SIG-M5 treated with dmso at 0.1 percent for 504 hours (cell line): Measurements from ENCODE around the gene EML4.
"Not testable (repeated sequence)": the region's sequence is repeated elsewhere in the genome, so short reads cannot be mapped to it uniquely, and the experiment has no call there.

Experiments used
- DNase-seq: peaks from one replicate; lab custom pipeline; 2025; ENCODE audit not compliant: unreplicated experiment; lab: John Stamatoyannopoulos, UW

Gene EML4

DNA sequence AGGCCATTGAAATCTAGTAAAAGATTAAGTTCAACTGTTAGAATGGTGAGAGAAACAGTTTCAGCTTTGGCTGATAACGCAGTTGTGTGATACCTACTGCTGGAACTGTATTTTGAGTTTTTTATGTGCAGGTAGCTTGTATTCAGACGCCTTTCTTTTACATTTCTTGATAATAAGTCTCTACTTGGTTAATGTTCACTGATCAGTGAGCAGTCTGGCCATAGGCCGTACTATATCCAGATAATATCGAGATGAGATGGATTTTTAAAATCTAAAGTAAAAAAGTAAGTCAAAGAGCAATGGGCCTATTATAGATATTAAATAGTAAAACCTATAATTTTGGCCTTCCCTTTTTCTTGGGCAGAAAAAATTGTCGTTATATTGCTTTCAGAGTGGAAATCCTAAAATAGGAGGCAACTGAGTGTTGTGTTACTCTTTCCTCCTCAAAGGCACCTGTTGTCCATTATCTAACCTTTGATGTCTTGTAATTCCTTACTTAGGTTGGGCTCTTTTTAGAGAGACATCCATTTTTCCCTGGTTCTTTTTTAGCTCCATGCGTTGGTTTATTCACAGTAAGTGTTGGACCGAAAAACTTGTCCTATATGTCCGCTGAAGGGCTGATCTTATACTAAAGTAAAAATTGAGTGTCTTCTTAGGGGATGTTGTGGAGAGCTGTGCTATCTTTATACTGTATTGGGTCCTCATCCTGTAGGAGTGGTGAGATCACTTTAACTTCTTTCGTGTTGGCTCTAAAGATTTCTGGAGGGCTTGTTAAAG, 1.7 kb downstream of the EML4 start:
- DNase-seq, result no peak

GRCh38 chr2:42171396-42171980, 2.3 kb downstream of the EML4 start:
- DNase-seq, result peak; percentile 46

DNA sequence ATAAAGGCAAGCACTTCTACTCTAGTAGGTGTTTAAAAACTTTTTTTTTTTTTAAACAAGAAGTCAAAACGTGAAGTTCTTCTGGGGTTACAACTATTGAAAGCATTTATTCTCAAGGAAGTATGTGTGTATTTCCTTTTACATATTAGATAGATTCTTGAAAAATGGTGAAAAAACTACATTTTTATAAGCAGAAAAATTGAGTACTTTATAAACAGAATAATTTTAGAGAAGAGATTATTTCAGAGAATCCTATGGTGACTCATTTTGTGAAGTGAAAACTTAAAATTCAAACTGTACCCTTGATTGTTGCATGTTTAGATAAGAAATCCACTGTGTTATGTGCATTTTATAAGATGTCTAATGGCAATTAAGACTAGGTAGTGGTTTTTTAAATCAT, 2.9 kb downstream of the EML4 start:
- no peak for DNase-seq

- no peak for DNase-seq
Observed at GRCh38 chr2:42172566-42172965, 3.4 kb downstream of the EML4 start.

- not testable (repeated sequence) for DNase-seq
Observed at GRCh38 chr2:42173467-42173866, 4.3 kb downstream of the EML4 start.

DNA sequence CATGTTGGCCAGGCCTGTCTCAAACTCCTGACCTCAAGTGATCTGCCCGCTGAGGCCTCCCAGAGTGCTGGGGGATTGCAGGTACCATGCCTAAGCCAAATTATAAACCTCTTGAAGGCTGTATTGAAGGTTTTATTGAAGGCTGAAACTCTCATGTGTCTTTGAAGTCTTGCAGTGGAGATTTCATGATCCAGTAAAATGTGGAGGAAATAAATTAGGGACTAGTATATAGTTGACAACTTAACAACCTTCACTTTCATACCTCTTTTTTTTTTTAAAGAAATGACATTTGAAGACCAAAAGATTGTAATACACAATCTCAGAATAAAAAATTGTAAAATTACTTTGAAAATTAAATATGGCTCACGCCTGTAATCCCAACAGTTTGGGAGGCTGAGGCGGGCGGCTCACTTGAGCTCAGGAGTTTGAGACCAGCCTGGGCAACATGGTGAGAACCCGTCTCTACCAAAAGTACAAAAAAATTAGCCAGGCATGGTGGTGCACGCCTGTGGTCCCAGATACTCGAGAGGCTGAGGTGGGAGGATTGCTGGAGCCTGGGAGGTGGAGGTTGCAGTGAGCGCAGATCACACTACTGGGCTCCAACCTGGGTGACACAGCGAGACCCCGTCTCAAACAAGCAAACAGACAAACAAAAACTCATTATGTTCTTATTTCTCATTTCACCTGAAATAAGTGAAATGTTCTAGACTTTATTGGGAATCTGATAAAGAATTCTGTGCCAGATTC, 8.0 kb downstream of the EML4 start:
- DNase-seq, result no peak

GRCh38 chr2:42178335-42178734, 9.2 kb downstream of the EML4 start:
- DNase-seq, result no peak

- DNase-seq, result no peak
Observed at GRCh38 chr2:42180300-42180699, 11.1 kb downstream of the EML4 start.

- no peak for DNase-seq
Observed at GRCh38 chr2:42182654-42183308, 13.6 kb downstream of the EML4 start.

- DNase-seq, result no peak
Observed at GRCh38 chr2:42183775-42184174, 14.6 kb downstream of the EML4 start.

- no peak for DNase-seq
Observed at GRCh38 chr2:42184346-42184745, 15.2 kb downstream of the EML4 start.

DNA sequence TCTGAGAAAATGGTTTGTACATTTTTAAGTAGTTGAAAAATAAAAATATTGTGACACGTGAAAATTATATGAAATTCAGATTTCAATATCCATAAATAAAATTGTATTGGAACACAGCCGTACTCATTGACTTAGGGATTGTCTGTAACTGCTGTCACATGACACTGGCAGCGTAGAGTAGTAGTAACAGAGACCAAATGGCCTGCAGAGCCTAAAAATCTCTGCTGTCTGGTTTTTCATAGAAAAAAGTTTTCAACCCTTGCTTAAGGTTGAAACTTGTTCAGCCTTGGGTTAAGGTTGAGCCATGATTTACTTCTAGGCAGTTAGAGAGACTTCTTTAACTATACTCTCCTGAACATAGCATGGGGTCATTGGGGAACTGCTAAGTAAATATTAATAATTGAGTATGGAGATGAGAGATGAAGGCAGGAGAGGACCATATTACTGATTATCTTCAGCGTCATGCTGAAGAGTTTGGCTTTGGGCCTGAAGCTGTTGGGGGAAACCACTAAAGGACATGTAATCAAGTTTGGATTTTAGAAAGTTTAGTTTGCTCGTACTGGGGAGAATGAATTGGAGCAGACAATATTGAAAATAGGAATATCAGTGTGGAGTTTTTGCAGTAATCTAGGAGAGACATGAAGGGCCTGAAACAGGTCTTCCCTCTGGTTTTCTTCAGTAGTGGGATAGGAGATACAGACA, 16.2 kb downstream of the EML4 start:
- DNase-seq, result no peak

DNA sequence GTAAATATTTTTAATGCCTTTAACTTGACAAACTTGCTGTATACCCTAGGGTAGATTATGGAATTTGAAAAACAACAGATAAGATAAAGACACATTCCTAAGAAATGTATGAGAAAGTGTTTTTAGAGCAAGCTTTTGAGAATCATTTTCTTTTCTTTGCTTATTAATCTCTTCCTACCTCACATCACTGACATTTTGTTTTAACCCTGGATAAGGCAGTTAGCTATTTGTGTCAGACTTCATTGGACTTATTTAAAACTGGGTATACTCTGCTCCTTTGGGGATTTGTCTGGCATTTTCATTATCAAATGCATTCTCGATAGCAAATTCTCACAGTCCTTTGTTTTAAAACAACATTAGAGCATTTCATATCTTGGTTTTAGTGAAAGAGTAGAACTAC, 17.2 kb downstream of the EML4 start:
- no peak for DNase-seq

DNA sequence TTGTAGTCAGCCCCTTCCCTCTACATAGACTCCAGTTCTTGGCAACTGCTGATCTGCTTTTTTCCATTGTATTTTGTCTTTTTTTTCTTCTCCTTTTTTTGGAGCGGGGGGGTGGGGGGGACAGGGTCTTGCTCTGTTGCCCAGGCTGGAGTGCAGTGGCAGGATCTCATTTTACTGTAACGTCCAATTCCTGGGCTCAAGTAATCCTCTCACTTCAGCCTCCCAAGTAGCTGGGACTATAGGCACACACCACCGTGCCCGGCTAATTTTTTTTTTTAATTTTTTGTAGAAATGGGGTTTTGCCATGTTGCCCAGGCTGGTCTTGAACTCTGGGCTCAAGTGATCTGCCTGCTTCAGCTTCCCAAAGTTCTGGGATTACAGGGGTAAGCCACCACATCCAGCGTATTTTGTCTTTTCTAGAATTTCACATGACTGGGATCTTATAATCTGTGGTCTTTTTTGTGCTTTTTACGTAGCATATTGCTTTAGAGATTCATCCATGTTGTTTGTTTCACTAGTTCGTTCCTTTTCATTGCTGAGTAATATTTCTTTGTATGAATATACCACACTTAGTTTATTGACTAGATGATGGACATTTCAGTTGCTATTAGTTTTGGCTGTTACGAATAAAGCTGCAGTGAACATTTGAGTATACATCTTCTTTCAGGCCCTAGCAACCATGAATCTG, 17.9 kb downstream of the EML4 start:
- no peak for DNase-seq

DNA sequence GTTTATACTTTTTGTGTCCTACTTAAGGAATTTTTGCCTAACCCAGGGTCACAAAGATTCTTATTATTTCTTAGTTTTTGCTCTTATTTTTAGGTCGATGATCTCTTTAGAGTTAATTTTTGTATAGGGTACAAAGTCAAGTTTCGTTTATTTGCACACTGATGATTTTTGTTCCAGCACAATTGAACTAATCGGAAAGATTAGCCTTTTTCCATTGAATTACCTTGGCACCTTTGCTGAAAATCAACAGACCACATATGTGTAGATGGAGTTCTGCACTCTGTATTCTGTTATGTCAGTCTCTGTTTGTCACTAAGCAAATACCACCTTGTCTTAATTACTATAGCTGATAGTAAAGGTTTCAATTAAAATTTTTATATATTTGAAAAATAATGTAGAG, 18.7 kb downstream of the EML4 start:
- DNase-seq, result no peak

GRCh38 chr2:42189235-42189566, 20.0 kb downstream of the EML4 start:
- no peak for DNase-seq

- no peak for DNase-seq
Observed at GRCh38 chr2:42190191-42190590, 21.0 kb downstream of the EML4 start.

DNA sequence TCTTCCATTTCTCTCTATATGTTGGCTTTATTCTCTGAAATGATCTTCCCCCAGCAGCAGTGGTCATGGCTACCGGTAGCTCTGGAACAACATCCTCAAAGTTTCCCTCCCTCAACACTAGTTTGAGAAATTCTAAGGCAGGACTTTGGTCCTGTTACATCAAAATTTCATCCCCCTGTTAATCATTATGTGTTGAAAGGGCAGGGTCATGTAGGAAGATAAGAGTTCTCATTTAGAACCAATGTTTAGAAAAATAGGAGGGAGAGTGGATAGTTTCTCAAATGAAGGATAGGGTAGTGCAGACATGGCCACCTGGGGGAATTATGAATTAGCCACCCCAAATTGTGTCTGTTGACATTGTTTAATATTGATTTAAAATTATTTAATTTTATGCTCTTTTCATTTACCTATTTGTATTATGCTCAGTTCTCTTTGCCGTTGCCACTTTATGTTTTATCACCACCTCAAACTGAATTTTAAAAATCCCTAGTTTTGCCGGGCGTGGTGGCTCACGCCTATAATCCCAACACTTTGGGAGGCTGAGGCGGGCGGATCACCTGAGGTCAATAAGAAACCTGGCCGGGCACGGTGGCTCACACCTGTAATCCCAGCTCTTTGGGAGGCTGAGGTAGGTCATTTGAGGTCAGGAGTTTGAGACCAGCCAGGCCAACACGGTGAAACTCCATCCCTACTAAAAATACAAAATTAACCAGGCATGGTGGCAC, 22.3 kb downstream of the EML4 start:
- no peak for DNase-seq

- DNase-seq, result no peak
Observed at GRCh38 chr2:42192010-42192373, 22.8 kb downstream of the EML4 start.
